GM18526 (cell line): ENCODE data around the gene RCOR3.

Source experiments
- POLR2A ChIP-seq: IDR thresholded peaks from 3 replicates; pipeline ENCODE4 v1.6.1; 2011; ENCODE audit not compliant: insufficient read length; ENCODE audit errors: extremely low read depth

RCOR3 gene

GRCh38 chr1:211260141-211261107 is 1.3 kb downstream of the RCOR3 start:
- TF ChIP-seq POLR2A = peak; percentile 55

GRCh38 chr1:211261229-211261628 is 2.1 kb downstream of the RCOR3 start:
- TF ChIP-seq POLR2A = no peak

GRCh38 chr1:211267204-211267857 is 8.2 kb downstream of the RCOR3 start:
- TF ChIP-seq POLR2A = no peak

GRCh38 chr1:211279340-211279739 is 20.2 kb downstream of the RCOR3 start:
- TF ChIP-seq POLR2A = no peak

GRCh38 chr1:211280910-211281309 is 21.7 kb downstream of the RCOR3 start:
- no peak for TF ChIP-seq POLR2A

- no peak for TF ChIP-seq POLR2A
These were observed 22.3 kb downstream of the RCOR3 start for GRCh38 chr1:211281320-211282022.

GRCh38 chr1:211282023-211282373 is 22.8 kb downstream of the RCOR3 start:
- no peak for TF ChIP-seq POLR2A

DNA sequence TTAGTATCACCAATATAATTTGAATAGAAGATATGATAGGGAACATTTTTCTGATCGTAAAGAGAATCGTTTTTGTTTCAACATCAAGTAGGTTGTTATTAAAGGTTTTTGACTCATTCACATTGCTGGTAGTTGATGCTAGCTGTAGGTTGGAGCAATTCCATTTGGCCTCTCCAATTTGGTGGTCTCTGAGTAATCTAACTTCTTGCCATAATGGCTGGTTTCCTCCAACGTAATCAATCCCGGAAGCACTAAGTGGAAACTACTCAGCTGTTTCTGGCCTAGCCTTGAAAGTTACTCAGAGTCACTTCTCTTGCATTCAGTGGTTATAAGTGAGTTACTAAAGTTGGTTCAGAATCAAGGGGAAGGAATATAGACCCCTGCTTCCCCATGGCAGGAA is 26.0 kb downstream of the RCOR3 start:
- no peak for TF ChIP-seq POLR2A

DNA sequence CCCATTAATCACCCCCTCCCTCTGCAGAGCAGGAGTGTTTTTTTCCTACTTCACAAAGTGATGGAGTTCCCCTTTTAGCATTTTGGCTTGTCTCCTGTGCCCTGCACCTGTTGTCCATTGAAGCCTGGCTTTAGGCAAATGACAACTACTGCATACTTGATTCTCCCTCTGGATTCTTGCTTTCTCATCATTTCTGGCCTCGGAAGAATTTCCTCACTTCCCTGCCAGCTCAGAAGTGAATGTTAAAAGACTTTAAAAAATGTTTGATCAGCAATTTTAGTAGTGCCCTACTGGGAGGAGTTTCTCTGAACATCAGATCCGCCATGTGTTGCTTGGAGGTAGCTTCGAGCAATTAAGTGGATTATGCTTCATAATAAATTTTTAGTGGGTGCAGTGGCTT is 28.1 kb downstream of the RCOR3 start:
- no peak for TF ChIP-seq POLR2A

- no peak for TF ChIP-seq POLR2A
These were observed 33.2 kb downstream of the RCOR3 start for GRCh38 chr1:211292411-211292810.

GRCh38 chr1:211296396-211296795 is 37.2 kb downstream of the RCOR3 start:
- TF ChIP-seq POLR2A = no peak

DNA sequence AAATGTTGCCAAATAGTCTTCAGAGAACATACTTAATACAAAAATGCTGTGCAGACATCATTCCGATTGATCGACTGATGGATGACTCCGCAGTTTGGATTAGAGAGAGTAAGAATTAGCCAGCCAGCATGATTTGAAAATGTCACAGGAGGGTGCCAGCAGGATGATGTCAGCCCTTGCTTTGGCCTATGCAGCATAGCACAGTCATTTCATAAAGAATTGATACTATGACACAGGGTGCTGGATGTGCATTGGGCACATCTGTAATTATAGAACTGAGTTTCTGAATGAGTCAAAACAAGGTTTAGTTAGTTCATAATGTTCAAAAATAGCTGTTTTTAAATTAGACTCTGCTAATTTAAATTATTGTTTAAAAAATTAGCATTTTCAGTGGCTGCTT is 45.9 kb downstream of the RCOR3 start:
- no peak for TF ChIP-seq POLR2A

GRCh38 chr1:211309617-211310016 is 50.5 kb downstream of the RCOR3 start:
- TF ChIP-seq POLR2A = no peak

- no peak for TF ChIP-seq POLR2A
These were observed 54.2 kb downstream of the RCOR3 start for GRCh38 chr1:211313392-211313791.

GRCh38 chr1:211318576-211319280 is 59.6 kb downstream of the RCOR3 start:
- TF ChIP-seq POLR2A = no peak
